Motor neuron (in vitro differentiated cells): ENCODE results near the gene GTF2F1. TPM values are rescaled to one million over a fixed set of nuclear protein-coding genes. Genes with fewer than 3 reads are reported as not detected.
"Not testable (repeated sequence)": the region's sequence is repeated elsewhere in the genome, so short reads cannot be mapped to it uniquely, and the experiment has no call there.

Experiments used
- ATAC-seq, 8 experiments: fragments of 200-7000 bp; cut with Tn5 transposase; replicated peaks in 6 of 8; 2 replicates each; pipeline ENCODE4 v1.8.0; 2021; ENCODE audit warnings: mild to moderate bottlenecking in 8 of 8, moderate library complexity in 8 of 8
- H3K27ac ChIP-seq, 2 donors: fragments of 250-450 bp; sonication (Bioruptor Pico); 2 replicates each; pipeline ENCODE4 v1.9.0; 2021; ENCODE audit warnings: antibody characterized with exemption in 2 of 2, mild to moderate bottlenecking in 2 of 2, moderate library complexity in 1 of 2
- H3K4me1 ChIP-seq, 2 donors: fragments of 250-450 bp; sonication (Bioruptor Pico); replicated peaks in 1 of 2; 2 replicates each; pipeline ENCODE4 v1.6.1; 2021; ENCODE audit warnings: antibody characterized with exemption in 2 of 2, mild to moderate bottlenecking in 2 of 2, moderate library complexity in 1 of 2
- H3K4me3 ChIP-seq, 5 donors: fragments of 250-450 bp; sonication (Bioruptor Pico); 2 replicates each; pipeline ENCODE4 v1.9.0; 2021; ENCODE audit warnings: antibody characterized with exemption in 5 of 5, mild to moderate bottlenecking in 5 of 5, moderate library complexity in 4 of 5
- WGBS, 10 experiments: fragments of 450-650 bp; shearing (Covaris generic); methylation state at CpG; one replicate each; pipeline ENCODE4 v1.0.0; 2022; 5-methylcytosine and 5-hydroxymethylcytosine counted together
- in situ Hi-C, 9 experiments: fragments of 400-800 bp; cut with MboI; loops; one replicate each; pipeline ENCODE4 v1.15.0; 2021; ENCODE audit warnings: low sequenced_read_pairs in 9 of 9, low pct_unique_long_range_greater_than_20kb in 2 of 9; ENCODE audit not compliant: unreplicated experiment in 9 of 9
- total RNA-seq, 8 experiments: library from RNA; unstranded; fragments of 300-600 nt; gene quantifications; 2 replicates each; pipeline versions ENCODE4 v1.2.3 to v1.2.4, GENCODE V29; 2022

GTF2F1 gene
- total RNA-seq, 8 experiments from 2014 or later: 46.8 to 103 (median 67.3) TPM

DNA sequence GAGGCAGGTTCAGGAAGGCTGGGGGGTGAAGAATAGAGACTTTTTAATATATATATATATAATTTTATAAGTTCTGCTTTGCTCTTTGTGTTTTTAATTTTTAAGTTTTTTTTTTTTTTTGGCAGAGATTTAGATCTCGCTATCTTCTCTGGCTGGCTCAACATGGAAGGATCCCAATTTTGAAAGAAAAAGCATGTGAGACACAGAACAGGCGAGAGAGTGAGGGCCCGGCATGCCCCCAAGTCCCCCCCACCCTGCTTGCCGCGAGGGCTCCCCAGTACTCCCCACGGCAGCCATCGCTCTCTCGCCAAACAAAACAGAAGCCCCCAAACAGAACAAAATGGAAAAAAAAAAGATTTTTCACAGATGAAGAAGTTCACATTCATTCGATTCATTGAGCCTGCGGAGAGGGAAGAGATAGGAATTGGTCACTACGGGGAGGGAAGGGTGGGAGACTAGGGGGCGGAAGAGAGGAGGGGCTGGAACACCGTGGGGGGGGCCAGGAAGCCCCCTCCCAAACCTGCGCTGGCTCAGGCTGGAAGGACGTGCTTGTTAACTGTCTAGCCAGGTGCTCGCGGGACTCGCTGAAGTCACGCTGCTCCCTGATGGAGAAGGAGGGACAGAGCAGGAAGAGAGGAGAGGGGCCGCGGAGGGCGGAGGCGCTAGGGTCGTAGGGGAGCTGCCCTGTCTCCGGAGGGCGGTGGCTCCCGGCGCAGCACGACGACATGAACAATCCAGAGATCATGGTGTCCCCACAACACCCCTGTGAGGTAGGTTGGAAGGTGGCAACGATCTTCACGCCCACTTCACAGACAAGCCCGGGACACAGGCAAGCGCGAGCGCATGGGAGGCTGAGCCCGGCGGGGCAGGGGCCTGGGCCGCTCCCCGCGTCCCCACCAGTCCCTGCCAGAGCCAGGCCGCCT, 21.0 kb upstream of the GTF2F1 start:
- H3K4me1 ChIP-seq: no peaks in the 10 kb centered on the region
- ATAC-seq: no peak
- no peak overlapping the region for H3K27ac ChIP-seq
- 75 to 100% (median 83%) methylated on average over 1 to 16 of the region's 42 CpGs; no CpG with 5 or more reads in 3 of the 10 experiments for WGBS, 10 experiments
- in situ Hi-C loops: no loop called here
- H3K4me3 ChIP-seq: no peak overlapping the region

DNA sequence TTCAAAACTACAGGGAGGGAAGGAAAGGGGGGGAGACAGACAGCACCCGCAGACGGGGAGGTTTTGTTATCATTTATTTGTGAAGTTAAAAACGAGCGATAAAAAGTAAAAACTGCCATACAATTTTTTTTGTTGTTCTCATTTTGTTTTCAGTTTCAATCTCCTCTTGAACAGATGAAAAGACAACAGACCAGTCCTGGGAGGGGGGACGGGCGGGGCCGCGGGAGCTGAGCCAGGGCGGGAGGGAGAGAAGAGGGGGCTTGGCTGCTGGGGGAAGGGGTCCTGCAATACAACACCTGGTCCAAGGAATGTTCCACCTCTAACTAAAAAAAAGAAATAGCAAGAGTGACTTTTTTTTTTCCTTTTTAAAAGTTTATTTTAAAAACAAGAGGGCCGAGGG, 20.3 kb upstream of the GTF2F1 start:
- WGBS, 10 experiments: 63 to 100% (median 88%) methylated on average over 1 to 8 of the region's 10 CpGs
- H3K27ac ChIP-seq: no peak overlapping the region
- in situ Hi-C loops: no loop called here
- ATAC-seq: no peak
- H3K4me3 ChIP-seq: no peak overlapping the region
- no peaks in the 10 kb centered on the region for H3K4me1 ChIP-seq

DNA sequence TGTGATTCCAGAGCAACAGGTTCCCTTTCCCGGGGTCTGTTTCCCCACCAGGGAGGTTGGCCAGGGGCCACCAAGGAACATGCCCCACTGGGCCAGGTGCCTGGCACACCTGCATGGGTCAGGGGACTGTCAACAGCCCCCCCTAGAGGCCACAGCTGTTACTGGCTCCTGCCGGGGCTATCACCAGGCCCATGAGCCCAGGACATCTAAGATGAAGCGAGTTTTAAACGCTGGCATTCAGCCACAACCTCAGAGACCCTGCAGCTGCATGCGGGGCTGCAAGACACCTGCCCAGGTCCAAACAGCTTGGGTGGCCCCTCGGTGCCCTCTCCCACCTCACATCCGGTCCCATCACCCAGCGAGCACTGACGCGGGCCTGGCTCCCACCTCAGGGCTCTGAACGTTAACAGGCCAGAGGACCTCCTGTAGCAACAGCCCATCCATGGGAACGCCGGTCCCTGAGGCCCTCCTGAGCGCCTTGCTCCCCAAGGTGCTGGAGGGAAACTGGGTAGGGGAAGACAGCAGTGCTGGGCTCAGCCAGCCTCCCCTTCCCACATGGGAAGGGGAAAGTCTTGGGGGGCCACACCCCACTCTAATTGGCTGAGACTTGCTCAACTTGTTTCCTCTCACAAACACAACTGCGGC, 19.6 kb upstream of the GTF2F1 start:
- peak; percentile 54 to 71 (median 62) for ATAC-seq
- Histone ChIP-seq H3K27ac (no peak overlapping the region), H3K4me3 (no peak overlapping the region), H3K4me1 (no peaks in the 10 kb centered on the region)
- WGBS, 10 experiments: 57 to 100% (median 77%) methylated on average over 1 to 8 of the region's 15 CpGs; no CpG with 5 or more reads in 4 of the 10 experiments
- in situ Hi-C loops: no loop called here

DNA sequence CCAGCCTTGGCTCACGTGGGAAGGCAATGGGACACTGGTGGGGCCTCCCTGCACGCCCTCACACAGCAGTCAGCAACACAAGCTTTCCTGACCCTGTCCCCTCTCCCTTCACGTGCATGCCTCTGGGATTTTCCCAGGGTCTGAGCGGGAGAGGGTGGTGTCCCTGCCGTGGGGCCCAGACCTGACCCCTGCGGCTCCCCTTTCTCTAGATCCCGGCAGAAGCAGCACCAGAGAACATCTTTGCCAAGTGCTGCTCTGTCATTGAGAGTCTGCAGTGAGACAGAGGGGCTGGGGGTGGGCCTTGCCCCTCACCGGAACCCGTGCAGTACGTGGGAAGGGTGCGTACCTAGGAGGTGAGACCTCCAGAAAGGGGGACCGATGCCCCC, 19.1 kb upstream of the GTF2F1 start:
- ATAC-seq: peak; percentile 13 to 50 (median 30)
- Histone ChIP-seq H3K4me3 (no peak overlapping the region), H3K27ac (peak overlapping the region in 1 of 2 donors; percentile 24), H3K4me1 (no peaks in the 10 kb centered on the region)
- WGBS, 10 experiments: 0 to 100% (median 43%) methylated on average over 1 to 4 of the region's 12 CpGs; no CpG with 5 or more reads in 7 of the 10 experiments
- in situ Hi-C loops: no loop called here

DNA sequence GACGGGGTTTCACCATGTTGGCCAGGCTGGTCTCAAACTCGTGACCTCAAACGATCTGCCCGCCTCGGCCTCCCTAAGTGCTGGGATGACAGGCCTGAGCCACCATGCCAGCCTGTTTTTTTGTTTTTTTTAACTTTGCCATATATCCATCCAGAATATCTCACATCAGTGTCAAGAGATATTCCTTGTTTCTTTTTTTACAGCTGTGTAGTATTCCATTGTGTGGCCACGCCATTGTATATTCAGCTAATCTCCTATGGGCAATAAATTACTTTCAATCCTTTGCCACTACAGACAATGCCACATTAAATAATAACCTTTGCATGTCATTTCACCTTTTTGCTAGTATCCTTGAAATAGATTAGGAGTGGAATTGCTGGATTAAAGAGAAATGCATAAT, 16.4 kb upstream of the GTF2F1 start:
- WGBS, 10 experiments: 90 to 100% (median 100%) methylated on average over 1 to 6 of the region's 6 CpGs; no CpG with 5 or more reads in 2 of the 10 experiments
- no peak overlapping the region for H3K4me3 ChIP-seq
- in situ Hi-C loops: no loop called here
- no peak overlapping the region for H3K27ac ChIP-seq
- no peak for ATAC-seq
- H3K4me1 ChIP-seq: no peaks in the 10 kb centered on the region

DNA sequence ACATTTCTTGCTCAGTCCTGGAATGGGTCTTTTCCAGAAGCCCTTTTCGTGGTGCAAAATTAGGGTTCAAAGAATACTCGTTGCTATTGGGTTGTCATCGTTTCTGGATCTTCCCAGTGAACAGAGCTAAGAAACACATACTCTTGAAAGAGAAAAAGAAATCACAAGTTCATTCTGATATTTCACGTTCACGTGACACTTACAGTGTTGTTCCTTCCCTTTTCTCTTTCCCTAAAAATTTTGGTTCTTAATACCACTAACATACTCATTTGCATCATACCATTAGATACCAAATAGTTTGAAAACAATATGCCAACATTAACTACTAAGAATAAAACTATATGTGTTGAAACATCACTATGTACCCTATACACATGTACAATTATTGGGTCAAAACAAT, 13.4 kb upstream of the GTF2F1 start:
- 34 to 96% (median 91%) methylated on average over 3 to 5 of the region's 5 CpGs; no CpG with 5 or more reads in 1 of the 10 experiments for WGBS, 10 experiments
- Histone ChIP-seq H3K4me3 (no peak overlapping the region), H3K27ac (no peak overlapping the region), H3K4me1 (peaks cover 14 to 17% of the 10 kb centered on the region in 2 donors)
- in situ Hi-C loops: no loop called here
- ATAC-seq: no peak

DNA sequence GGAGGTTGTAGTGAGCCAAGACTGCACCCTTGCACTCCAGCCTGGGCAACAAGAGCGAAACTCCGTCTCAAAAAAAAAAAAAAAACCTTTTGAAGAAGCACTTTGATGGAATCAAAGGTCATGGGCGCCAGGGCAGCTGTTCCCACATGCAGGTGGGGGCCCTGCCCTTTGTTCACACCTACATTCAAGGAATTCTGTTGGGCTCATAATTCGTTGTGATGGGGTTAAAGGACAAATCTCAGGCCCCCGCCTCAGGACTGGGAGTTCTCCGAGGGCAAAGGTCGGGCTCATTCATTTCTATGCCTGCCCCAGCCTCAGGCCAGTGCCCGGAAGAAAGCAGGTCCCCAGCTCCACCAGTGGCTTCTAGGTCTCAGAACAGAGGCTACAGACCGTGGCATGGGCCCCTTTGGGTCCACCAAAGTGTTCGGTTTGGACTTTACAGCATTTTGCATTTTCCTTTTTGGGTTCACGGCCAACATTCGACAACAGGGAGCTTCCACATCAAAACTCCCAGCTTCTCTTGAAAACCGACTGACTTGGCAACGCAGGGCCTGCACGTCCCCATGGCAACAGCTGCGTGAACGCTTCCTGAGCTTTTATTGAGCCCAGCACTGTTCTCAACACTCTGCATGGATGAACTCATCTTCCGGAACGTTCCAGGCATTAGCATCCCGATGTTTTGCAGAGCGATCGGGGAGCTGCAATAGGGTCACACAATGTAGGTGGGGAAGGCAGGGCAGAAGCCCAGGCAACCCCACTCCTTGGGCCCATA, 10.1 kb upstream of the GTF2F1 start:
- no peak overlapping the region for H3K4me3 ChIP-seq
- H3K27ac ChIP-seq: peak overlapping the region; percentile 83 to 88
- in situ Hi-C loops: no loop called here
- peaks cover 14 to 17% of the 10 kb centered on the region in 2 donors for H3K4me1 ChIP-seq
- peak; percentile 71 to 100 (median 99) for ATAC-seq
- WGBS, 10 experiments: 1 to 47% (median 10%) methylated on average over 3 to 17 of the region's 22 CpGs; no CpG with 5 or more reads in 2 of the 10 experiments

DNA sequence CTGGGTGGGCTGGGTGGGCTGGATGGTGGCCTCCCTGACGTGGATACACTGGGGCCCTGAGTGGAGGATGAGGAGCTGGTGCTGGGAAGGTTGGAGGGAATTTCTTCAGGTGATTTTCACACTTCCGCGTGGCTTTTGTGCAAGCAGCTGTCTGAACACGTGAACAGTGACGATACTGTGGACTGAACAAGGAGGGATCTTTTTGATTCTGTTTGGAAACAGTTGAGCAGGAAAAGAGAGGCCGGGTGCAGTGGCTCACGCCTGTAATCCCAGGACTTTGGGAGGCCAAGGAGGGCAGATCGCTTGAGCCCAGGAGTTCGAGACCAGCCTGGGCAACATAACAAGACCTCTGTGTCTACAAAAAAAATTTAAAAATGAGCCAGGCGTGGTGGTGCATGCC, 9.1 kb upstream of the GTF2F1 start:
- peaks cover 14 to 17% of the 10 kb centered on the region in 2 donors for H3K4me1 ChIP-seq
- ATAC-seq: no peak
- no peak overlapping the region for H3K4me3 ChIP-seq
- peak overlapping the region; percentile 83 to 88 for H3K27ac ChIP-seq
- in situ Hi-C loops: no loop called here
- 40 to 92% (median 86%) methylated on average over 1 to 7 of the region's 10 CpGs; no CpG with 5 or more reads in 6 of the 10 experiments for WGBS, 10 experiments

DNA sequence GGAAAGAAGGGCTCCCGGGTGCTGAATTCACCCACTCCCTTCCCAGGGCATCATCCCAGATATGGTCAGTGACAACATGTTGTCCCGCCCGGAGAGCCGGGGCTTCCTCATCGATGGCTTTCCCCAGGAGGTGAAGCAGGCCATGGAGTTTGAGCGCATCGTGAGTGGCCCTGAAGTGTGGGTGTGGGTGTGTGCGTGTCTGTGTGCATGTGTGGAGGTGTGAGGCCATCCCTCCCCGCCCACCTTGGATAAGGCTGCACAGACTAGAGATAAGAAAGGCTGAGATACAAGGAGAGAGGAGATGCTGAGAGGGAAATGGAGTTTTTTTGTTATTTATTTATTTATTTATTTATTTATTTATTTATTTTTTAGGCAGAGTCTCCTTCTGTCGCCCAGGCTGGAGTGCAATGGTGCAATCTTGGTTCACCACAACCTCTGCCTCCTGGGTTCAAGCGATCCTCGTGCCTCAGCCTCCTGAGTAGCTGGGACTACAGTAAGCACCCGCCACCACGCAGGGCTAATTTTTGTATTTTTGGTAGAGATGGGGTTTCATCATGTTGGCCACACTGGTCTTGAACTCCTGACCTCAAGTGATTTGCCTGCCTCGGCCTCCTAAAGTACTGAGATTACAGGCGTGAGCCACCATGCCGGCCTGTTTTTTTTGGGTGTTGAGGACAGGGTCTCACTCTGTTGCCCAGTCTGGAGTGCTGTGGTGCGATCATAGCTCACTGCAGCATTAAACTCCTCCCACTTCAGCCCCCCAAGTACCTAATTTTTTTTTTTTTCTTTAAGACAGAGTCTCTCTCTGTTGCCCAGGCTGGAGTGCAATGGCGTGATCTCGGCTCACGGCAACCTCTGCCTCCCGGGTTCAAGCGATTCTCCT, 7.3 kb upstream of the GTF2F1 start:
- 0 to 100% (median 90%) methylated on average over 1 to 16 of the region's 23 CpGs; no CpG with 5 or more reads in 1 of the 10 experiments for WGBS, 10 experiments
- in situ Hi-C loops, H3K27ac ChIP-seq, H3K4me3 ChIP-seq, ATAC-seq: not testable (repeated sequence)
- H3K4me1 ChIP-seq: peaks cover 14 to 17% of the 10 kb centered on the region in 2 donors

DNA sequence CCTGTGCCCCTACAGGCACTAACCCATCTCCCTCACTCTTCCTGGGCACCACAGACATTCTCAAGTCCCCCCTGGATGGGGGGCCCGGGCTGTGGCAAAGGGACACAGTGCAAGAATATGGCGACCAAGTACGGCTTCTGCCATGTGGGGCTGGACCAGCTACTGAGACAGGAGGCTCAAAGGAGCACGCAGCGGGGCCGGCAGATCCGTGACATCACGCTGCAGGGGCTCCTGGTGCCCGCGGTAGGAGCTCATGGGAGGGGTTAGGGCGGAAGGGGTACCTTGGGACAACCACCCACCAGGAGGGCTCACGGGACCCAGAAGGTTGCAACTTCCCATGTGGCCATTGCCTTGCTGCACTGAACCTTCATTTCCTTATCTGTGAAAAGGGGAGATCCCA, 3.3 kb upstream of the GTF2F1 start:
- Histone ChIP-seq H3K4me1 (peaks cover 6 to 10% of the 10 kb centered on the region in 2 donors), H3K27ac (no peak overlapping the region), H3K4me3 (no peak overlapping the region)
- ATAC-seq: no peak
- in situ Hi-C loops: no loop called here
- WGBS, 10 experiments: 81 to 100% (median 97%) methylated on average over 1 to 7 of the region's 12 CpGs; no CpG with 5 or more reads in 6 of the 10 experiments

DNA sequence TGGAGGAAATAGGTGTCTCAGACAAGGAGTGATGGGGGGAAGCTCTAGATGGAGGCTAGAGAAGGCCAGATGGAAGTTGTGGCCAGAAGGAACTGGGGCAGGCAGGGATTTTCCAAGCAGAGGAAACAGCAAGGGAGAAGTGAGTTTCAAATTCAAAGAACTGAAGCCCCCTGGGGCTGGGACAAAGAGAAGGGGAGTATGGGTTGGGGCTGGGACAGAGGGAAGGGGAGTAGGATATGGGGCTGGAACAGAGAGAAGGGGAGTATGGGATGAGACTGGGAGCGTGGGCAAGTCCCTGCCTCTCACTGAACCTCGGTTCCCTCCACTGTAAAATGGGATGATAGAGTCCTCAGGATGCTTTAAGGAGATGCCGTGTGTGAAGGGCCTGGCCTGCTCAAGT, 1.9 kb upstream of the GTF2F1 start:
- 80 to 89% (median 83%) methylated on average over 1 to 3 of the region's 3 CpGs; no CpG with 5 or more reads in 7 of the 10 experiments for WGBS, 10 experiments
- Histone ChIP-seq H3K27ac (peak overlapping the region in 1 of 2 donors; percentile 96), H3K4me1 (peaks cover 6 to 10% of the 10 kb centered on the region in 2 donors), H3K4me3 (no peak overlapping the region)
- in situ Hi-C loops: no loop called here
- no peak for ATAC-seq

DNA sequence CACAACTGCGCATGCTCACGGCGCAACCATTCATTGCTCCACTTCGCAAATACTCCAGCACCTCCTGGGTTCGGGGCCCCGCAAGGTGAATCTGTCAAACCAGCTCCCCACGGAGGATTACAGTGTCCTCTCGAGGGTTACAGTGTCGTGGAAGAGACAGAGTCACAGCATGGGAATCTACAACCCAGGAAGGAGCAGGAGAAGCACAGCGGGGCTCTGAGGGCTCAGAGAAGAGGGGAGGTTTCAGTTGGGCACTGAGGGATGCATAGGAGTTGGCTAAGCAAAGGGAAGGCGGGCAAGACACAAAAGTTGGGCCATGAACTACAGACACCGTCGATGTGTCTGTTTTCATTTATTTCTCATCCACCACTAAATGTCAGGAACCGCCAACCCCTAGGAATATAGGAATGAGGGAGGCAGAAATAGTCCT, 1.0 kb upstream of the GTF2F1 start:
- H3K27ac ChIP-seq: peak overlapping the region; percentile 95 to 96
- peaks cover 6 to 10% of the 10 kb centered on the region in 2 donors for H3K4me1 ChIP-seq
- WGBS, 10 experiments: 0 to 100% (median 20%) methylated on average over 1 to 8 of the region's 14 CpGs; no CpG with 5 or more reads in 3 of the 10 experiments
- in situ Hi-C loops: no loop called here
- ATAC-seq: no peak
- H3K4me3 ChIP-seq: peak overlapping the region; percentile 49 to 88 (median 67)
